CMK (cell line): ENCODE data around the gene IVNS1ABP.
"Not testable (repeated sequence)": the region's sequence is repeated elsewhere in the genome, so short reads cannot be mapped to it uniquely, and the experiment has no call there.

Source experiments
- DNase-seq: peaks from one replicate; pipeline ENCODE4 v3.0.0-alpha.2; 2010; ENCODE audit warnings: low read depth

IVNS1ABP gene

DNA sequence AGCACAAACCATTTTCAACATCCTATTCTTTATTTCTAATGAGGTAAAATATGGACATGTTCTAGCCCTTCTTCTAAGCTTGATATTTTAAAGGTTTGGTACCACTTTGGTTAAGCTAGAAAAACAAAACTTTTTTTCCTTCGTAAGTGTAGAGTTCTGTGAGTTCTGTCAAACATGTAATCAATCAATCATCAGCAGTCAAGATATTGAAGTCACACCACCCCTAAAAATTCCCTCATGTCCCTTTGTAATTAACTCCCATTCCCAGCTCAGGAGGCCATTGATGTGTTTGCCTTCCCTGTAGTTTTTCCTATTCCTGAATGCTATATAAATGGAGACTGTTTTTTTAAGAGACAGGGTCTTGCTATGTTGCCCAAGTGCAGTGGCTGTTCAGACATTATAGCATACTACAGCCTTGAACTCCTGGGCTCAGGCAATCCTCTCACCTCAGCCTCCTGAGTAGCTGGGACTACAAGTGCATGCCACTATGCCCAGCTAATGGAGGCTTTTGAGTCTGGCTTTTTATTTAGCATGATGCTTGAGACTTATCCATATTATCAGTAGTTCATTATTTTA, 23.0 kb downstream of the IVNS1ABP start:
- no peak for DNase-seq

DNA sequence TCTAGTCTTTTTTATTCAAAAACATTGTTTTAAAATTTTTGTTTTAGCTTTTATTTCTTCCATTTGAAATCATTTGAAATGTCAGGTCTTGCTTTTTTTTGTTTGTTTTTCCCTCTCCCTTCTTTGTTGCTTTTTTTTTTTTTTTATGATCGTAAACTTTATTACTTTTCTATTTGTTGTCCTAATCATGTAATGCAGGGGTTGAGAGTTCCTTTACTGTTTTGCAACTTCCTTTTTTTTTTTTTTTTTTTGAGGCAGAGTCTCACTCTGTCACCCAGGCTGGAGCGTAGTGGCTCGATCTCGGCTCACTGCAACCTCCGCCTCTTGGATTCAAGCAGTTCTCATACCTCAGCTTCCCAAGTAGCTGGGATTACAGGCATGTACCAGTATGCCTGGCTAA, 24.8 kb downstream of the IVNS1ABP start:
- no peak for DNase-seq

DNA sequence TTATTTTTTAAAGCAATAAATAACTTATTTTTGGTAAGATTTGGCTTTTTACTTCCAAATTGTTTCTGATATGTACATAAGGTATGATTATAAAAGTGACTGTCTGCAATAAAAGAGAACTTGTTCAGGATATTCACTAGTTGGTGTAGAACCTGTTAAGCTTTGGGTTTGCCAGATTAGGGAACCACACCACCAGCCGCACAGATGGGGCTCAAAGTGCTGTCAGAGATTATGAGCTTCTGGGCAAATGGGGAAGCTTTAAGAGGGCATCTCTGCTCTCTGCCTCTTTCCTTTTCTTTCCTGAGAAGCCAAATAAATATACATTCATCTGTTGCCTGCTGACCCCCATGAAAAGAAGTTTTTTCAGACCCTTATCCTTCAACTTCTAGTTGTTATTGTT, 25.4 kb downstream of the IVNS1ABP start:
- peak; percentile 45 for DNase-seq

DNA sequence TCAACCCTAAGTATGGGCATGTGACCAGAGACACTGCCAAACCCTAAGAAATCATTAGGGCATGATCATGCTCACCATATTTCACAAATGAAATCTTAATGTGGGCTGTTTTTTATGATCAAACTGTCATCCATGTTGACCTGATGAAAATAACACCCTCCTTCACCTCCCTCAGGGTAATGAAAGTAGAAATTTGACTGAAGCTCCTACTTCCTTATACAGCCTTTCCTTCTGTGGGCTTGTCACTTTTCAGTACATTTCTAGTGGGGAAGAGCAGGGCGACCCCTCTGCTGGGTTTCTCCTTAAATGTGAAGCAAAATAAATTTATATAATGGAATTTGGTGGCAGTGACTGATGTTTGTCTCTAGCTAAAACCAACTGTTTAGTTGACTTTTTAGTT, 25.9 kb downstream of the IVNS1ABP start:
- DNase-seq = no peak

DNA sequence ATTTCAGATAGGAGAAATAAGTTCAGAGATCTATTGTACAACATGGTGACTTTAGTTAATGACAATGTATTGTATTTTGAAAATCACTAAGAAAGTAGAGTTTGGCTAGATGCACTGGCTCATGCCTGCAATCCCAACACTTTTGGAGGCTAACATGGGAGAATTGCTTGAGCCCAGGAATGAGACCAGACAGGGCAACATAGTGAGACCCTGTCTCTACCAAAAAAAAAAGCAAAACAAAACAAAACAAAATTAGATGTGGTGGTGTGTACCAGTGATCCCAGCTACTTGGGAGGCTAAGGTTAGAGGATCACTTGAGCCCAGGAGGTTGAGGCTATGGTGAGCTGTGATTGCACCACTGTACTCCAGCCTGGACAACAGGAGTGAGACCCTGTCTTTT, 27.2 kb downstream of the IVNS1ABP start:
- no peak for DNase-seq

DNA sequence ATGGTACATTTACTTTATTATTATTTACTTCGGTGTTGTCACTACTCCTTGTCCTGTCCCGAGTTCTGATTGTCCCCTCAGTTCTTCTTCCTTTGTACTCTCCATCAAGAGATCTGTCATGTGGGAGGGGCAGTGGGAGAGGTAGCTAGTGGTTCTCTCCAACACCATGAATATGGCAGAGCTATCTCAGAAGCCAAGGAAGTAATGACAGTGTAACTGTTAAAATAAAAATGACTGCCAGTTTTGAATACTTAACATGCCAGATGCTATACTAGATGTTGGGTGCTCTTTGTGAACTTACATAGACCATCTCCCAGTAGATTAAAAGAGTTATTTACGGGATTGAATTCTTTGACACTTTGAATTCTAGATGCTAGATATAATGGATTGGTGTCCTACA, 28.6 kb downstream of the IVNS1ABP start:
- DNase-seq = no peak

DNA sequence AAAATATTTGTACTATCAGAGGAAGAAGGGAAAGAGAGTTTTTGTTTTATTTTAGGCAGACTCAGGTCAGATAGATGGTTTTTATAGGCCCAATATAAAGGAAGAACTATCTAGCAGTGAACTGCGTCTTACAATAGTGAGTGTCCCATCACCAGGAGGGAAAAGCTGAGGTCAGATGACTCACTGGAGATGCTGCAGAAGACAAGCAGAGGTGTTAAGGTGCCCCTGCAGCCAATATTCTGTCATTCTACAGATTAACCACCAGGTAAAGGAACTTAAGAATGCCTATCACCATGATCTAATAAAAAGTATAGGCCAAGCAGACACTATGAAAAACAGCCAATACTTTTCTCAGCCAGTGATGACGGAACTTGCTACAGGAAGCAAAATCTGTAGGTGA, 29.6 kb downstream of the IVNS1ABP start:
- DNase-seq = no peak

DNA sequence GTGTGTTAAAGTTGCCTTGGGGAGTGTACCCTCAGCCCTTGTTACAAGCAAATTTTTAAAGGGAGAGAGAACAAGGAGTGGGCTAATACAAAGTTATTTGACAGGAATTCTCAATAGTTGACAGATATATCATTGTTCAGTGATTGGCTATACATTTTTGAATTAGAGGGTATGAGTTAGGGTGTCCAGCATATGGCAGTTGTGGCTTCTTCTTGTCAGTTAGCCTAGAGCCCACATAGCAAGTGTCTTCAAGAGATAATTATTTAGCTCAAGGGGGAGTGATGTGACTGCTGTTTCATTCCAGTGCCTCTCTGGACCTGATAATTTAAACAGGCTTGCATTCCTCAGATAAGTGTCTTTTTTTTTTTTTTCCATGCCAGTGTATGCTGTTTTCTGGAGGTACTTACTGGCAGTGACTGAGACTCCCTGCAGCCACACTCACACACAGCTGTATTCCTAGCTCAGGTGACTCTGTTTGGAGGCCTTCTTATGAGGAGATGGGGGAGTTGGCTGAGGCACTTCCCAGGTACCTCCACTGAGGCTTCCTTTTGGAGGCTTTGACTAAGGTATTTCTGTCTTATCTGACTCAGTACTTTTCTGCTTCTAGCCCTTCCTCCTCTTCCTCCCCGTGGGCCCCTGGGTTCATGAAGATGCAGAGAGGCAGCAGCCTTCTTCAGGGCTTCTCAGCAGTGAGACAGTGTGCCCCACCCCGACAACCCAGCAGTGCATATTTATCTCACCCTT, 32.3 kb downstream of the IVNS1ABP start:
- DNase-seq = peak; percentile 90

DNA sequence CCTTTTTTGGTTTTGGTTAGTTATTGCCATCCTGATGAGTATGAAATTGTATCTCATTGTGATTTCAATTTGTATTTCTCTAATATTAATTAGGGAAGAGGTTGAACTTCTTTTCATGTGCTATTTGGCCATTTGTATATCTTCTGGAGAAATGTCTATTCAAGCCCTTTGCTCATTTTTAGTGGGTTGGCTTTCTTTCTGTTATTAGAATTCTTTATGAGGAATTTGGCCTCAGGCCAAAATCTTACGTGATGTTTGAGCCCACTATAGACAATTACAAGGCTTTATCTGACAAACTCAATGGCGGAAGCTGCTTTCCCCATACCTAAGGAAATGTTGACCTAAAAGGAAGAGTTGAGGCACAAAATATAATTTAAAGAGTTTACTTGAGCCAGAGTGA, 32.9 kb downstream of the IVNS1ABP start:
- peak; percentile 49 for DNase-seq

DNA sequence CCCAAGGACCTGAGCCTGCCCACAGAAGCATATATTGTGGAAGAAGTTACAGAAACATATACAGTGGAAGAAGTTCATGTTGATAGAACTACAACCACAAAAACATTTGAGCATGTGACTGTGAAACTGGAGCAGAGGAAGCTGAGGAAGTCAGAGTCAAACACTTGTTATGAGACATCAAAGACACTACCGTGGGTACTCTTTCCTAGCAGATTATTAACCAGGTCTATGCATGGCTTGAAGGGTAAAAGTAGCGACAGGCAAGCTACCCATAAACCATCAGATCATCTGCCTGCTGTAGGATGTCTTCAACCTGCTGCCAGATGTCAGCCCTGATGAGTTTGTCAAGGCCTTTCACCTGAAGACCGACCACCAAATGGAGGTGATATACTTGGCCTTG, 35.8 kb downstream of the IVNS1ABP start:
- DNase-seq = no peak

DNA sequence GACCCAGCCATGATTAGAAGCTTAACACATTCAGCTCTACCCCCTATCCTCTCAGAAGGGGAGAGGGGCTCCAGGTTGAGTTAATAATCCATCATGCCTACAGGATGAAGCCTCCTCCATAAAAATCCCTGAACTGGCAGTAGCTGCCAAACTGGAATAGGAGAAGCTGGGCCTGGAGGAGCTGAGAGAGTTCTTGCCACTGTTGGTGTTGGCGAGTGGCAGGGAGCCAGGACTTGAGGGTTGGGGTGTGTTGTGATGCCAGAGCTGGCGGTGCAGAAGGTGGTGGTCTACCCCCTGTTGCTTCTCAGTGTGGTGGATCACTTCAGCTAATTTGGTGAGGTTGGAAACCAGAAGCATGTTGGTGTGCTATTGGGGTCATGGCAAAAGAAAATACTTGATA, 36.5 kb downstream of the IVNS1ABP start:
- DNase-seq = no peak

DNA sequence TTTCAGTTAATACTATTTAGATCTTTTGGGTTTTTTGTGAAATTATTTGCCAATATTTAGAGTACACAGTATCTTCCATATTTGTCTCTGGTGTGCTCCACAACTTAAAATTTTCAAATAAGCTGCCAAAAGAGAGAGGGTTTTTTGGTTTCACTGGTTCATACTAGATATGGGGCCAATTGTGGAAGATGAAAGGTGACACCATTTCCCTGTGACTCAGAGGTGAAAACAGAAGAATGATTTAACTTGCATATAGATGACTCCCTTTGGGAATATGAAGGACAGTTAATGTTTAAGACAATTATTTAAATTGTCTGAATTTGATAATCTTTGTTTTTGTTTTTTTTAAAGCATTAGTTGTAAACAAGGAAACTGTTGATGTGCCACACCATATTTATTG, 37.5 kb downstream of the IVNS1ABP start:
- DNase-seq = no peak

DNA sequence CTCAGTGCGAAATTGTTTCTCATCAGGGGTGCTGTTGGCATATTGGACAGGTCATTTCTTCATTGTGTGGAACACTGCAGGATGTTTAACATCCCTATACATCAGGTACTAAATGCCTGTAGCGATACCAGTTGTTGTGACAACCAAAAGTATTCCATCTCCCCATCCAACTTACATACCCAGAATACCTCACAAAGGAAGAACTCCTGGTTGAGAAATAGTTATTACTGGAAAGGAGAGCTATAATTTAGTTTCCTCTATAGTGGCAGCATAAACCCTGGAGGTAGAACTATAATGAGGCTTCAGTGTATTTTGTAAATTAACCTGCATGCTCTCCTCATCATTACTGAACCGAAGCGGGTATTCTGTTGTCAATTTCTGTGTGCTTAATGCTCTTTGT, 45.1 kb downstream of the IVNS1ABP start:
- no peak for DNase-seq

DNA sequence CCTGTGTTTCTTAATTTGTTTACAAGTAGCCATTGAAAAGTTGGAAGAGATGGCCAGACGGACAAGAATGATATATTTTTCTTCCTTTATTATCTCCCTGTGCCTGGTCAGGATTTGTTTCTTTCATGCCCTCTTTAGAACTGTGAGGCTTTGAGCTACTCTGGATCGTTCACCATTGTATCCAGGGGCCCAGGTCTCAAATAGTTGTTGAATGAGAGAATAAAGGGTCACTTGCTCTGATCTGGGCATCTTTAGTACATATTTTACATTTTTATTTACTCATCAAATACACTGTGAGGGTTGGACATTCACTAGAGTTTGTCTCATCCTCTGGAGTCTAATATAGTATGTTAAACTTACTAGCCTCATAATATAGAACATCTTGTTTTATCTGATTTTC, 48.7 kb downstream of the IVNS1ABP start:
- DNase-seq = no peak

DNA sequence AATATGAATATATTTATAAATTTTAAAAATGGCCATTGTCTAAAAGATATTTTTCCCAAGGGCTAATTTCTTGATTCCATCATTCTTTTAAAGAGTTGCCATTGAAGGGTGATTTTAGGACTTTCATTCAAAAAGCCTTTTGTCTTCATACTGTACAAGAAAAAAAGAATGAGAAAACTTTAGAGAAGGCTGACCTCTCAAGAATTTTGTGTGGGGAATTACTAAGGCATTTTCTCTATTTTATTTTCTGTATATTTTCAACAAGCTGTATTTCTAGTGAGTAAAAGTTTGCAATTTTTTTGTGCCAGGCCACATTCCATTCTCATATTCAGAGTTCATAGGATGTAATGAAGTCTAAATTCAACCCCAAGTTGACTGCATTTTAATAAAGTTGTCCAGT, 49.3 kb downstream of the IVNS1ABP start:
- no peak for DNase-seq

DNA sequence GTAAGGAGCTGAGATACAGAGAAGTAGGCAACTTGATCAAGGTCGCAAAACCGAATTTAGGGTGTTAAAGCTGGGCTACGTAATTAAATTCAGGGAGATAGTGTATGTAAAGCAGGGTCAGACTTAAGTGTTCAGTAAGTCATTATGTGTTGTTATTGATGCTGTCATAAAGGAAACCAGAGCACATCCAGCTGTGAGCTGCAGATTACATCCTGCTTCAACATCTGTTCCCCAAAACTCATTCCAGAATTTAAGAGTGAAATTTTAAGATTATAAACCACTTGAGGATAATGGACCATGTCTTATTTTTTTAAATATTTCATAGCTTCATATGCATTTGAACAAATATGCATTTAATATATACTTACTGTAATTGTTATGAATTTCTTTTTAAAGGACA, 49.7 kb downstream of the IVNS1ABP start:
- DNase-seq = no peak

DNA sequence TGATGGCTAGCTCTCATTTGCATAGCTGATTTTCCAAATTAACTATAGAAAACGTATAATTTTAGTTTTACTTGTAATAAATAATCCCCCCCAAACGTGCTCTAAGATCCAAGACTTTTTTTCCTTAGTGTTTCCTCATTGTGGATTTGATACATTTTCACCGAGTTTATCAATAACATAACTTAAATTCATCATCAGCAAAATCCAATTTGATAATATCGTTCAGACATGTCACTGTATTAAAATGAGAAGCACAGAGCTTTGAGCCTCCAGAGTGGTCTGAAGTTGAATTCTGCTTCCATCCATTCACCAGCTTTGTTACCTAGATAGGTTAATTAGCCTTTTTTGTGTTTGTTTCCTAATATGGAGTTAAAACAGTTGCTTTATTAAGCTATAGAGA, 51.7 kb downstream of the IVNS1ABP start:
- DNase-seq = no peak

DNA sequence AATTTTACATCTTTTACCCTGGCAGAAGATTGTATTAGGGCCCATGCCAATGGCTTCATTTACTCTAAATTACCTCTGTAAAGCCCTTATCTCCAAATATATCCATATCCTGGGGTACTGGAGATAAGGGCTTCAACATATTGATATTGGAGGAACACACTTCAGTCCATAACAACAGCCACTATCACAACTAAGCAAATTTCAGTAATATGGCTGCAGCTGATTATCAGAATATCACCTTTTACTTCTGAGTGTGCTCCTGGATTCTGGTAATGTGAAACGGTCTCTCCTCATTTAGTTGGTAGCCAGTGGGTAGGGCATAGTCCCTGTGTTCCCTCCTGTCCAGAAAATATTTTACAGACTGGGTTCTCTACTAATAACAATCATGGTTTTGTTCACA, 53.3 kb downstream of the IVNS1ABP start:
- DNase-seq = no peak

DNA sequence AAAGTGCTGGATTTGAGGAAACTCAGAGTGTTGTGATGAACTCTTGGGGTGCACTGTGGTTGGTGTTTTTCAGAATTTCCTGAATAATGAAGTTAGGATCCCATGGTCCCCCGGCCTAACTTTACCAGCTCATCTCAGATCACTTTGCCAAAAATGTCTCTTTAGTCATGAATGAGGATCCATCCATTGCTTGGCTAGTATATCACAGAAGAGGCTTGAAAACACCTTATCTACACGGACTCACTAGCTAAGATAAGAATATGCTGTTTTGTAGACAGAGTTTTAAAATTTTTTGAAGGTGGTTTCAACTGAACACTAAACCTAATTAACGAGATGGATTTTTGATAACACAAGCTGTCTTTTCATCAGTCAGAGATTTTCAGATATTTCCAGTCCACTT, 53.8 kb downstream of the IVNS1ABP start:
- DNase-seq = no peak

DNA sequence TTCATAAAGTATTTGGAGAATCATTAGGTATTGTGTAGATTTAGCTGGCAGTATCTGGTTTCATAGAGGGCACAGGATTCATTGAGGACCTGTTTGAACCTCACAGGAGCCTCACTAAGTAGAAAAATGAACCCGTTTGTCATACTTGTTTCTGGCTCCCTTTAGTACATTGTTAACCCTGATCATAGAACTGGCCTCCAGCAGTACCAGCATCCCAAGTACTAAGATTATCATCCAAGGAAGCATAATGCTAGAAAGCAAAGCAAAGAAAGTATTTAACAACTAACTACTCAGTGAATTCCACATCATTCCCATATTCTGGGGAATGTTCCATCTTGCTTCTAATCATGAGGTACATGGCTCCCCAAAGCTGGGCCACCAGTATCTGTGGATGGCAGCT, 54.9 kb downstream of the IVNS1ABP start:
- no peak for DNase-seq

DNA sequence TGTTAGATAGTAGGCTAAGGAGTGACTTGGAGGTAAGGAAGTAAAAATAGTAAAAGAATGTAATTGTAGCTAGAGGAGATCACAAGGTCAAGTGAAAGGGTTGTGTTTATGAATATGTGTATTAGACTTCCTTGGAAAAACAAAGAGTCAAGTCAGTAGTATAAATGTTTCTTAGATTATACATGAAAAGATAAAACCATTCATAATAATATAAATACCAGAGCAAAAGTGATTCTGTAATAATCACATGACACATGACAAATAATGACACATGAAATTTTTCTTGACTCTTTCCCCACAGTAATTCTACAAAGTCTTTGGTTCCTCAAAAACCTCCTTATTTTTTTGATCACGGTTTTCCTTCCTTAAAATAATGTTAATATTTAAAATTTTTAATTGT, 56.4 kb downstream of the IVNS1ABP start:
- no peak for DNase-seq

DNA sequence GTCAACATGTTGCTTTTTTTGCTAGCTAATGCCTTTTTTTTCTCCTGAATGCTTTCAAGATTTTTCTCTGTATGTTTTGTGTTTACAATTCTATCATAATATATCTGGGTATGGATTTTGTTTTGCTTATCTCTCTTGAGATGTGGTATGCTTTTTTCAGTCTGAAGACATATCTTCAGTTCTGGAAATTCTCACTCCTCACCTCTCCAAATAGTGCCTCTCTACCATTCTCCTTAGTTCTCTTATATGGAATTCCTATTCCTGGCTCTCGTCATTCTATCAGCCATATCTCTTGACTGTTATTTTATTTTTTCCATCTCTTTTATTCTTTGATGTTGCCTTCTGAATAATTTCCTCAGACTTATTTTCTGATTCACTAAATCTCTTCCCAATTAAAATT, 58.4 kb downstream of the IVNS1ABP start:
- DNase-seq = no peak

DNA sequence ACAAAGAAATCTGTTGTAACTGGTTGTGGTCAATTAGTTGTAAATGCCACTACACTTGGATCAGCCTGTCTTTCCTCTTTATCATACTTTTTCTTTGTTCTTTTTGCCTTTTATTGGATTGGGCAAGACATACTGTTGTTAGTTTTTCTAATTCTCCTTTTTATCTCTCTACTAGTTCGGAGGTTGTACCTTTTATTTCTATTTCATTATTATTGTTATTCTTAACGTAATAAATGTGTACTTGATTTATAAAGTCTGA, 59.2 kb downstream of the IVNS1ABP start:
- DNase-seq = no peak

DNA sequence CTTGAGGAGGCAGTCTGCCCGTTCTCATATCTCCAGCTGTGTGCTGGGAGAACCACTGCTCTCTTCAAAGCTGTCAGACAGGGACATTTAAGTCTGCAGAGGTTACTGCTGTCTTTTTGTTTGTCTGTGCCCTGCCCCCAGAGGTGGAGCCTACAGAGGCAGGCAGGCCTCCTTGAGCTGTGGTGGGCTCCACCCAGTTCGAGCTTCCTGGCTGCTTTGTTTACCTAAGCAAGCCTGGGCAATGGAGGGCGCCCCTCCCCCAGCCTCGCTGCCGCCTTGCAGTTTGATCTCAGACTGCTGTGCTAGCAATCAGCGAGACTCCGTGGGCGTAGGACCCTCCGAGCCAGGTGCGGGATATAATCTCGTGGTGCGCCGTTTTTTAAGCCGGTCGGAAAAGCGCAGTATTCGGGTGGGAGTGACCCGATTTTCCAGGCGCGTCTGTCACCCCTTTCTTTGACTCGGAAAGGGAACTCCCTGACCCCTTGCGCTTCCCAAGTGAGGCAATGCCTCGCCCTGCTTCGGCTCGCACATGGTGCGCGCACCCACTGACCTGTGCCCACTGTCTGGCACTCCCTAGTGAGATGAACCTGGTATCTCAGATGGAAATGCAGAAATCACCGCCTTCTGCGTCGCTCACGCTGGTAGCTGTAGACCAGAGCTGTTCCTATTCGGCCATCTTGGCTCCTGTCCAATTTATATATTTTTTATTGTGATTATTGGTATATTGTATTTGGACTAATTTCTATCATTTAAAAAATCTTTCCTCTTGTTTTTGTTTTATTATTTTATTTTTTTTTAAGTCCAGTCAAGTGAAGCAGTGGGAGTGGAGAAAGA, 59.7 kb downstream of the IVNS1ABP start:
- DNase-seq = not testable (repeated sequence)
